NCI-H2196 treated with DMSO at 0.1 percent for 48 hours (cell line): ENCODE measurements around the gene MTCH2.

Experiments
- DNase-seq: peaks from one replicate; lab custom pipeline; 2025; ENCODE audit not compliant: unreplicated experiment; lab: John Stamatoyannopoulos, UW

Gene MTCH2

DNA sequence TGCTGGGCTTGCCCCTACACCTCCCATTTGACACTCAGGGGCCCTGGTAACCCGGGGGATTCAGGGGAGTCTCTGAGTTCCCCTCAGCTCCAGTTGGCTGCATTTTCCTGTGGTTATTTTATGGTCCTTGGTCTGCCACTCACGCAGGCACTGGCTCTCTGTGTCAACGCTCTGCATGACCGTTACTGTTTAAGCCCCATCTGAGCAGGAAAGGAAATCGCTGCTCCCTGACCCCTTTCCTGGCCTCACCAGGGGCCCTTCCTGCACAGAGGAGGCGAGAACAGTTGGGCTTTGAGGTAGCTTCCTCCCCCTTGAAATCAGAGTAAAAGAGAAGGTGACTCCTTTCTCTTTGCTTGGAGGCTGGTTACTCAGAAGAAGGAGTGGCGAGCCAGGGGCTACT, 50.6 kb downstream of the MTCH2 start:
- no peak for DNase-seq

DNA sequence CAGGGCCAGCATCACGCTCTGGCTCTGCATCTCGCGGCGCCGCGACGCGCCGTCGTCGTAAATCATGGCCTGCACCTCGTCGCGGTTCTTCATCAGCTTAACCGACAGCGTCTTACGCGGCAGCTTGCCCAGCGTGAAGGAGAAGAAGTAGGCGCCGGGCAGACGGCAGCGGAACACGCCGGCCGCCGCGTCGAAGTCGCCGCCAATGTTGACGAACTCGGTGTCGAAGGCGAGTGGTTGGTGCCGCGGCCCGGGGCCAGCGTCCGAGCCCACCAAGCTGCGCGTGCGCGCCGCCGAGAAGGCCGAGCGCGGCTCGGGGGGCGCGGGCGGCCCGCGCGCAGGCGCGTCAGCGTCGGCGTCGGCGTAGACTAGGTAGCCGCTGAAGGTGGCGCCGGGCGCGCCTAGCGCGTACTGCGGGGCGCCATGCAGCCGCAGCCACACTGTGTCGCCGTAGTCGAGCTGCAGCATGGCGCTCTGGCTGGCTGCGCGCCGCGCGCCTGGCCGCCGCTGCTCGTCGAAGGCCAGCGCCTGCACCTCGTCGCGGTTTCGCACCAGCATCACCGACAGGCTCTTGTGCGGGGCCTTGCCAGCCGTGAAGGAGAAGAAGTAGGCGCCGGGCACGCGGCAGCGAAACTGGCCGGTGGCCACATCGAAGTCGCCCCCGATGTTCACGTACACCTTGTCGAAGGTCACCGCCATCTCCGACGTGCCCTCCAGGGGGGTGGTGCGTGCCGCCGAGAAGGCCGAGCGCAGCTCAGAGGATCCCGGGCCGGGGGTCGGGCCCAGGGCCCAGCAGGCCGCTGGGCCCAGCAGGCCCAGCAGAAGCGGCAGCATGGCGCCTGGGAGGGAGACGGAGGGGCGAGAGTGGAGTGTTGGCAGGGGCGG, 52.1 kb downstream of the MTCH2 start:
- no peak for DNase-seq

DNA sequence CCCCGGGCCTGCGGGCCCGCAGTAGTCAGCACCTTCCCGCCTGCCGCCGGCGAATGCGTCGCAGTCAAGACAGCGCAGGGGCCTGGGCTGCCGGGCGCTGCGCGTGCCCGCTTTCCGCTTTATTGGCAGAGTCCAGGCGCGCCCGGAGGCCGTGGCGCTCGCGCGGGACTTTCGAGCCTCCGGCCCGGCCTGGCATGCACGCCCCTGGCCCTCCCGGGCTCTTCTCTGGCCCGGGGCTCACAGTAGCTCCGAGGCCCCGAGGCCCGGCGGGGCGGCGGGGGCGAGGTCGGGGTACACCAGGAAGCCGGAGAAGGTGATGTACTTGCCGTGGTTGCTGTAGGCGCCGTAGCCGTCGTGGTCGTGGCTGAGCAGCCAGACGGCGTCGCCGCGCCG, 52.8 kb downstream of the MTCH2 start:
- no peak for DNase-seq

DNA sequence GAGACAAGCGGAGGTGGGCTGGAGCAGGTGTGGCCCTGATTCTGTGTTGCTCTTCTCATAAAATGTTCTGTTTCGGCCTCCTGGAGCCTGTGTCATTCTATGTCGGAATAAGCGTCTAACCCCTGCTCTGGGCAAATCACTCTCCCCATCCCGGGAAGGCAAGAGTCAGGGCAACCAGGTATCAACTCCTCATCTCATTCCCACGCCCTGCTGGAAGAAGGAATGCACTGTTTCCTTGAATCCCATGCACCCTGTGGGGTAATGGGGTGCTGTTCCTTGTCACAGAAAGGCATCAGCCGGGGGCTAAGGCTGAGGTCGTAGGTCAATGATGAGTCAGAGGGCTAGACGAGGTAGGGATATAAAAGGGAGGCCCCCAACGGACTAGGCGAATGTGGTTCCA, 53.2 kb downstream of the MTCH2 start:
- no peak for DNase-seq

DNA sequence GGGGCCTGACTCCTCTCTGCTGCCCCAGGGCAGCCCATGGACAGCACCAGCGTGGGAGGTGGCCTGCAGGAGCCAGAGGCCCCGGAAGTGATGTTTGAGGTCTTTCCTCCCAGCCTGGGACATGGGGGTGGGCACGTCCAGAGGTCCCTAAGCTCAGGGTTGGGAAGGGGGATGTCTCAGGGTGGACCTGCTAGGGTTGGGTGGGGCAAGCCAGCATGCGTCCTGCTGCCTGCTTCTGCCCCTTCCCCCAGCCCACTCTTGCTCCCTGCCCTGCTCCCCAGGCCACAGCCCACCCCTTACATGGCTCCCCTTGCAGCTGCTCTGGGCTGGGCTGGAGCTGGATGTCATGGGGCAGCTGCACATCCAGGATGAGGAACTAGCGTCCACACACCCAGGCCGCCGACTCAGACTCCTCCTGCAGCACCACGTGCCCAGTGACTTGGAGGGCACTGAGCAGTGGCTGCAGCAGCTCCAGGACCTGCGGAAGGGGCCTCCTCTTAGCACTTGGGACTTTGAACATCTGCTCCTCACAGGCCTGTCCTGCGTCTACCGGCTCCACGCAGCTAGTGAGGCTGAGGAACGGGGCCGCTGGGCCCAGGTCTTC, 54.5 kb downstream of the MTCH2 start:
- DNase-seq = no peak

DNA sequence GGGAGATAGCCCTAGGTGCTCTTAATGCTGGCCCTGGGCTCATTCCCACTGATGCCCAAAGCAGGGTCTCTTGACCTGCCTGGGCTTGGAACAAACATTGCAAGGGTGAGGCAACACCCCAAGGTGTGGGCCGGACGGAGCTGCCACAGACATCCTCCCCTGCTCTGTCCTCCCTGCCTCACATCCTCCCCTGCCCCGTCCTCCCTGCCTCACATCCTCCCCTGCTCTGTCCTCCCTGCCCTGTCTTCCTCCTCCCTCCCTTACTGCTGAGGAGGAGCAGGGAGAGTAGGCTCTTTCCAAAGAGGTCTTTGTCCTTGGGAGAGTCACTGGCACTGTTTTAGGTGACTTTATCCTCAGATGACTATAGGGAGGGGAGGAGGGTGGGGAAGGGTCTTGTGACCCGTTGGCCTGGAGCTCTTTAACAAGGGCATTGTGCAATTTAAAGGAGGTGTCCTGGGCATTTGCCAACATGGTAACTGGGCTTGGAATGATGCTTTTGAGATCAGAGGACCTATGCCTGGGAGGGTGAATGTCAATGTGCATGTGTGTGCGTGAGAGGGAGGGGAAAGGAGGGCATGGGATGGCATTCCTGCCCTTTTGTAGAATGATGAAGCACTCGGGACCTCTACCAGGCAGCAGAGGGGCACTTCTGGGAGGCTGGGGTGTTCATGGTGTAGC, 55.2 kb downstream of the MTCH2 start:
- DNase-seq = no peak

DNA sequence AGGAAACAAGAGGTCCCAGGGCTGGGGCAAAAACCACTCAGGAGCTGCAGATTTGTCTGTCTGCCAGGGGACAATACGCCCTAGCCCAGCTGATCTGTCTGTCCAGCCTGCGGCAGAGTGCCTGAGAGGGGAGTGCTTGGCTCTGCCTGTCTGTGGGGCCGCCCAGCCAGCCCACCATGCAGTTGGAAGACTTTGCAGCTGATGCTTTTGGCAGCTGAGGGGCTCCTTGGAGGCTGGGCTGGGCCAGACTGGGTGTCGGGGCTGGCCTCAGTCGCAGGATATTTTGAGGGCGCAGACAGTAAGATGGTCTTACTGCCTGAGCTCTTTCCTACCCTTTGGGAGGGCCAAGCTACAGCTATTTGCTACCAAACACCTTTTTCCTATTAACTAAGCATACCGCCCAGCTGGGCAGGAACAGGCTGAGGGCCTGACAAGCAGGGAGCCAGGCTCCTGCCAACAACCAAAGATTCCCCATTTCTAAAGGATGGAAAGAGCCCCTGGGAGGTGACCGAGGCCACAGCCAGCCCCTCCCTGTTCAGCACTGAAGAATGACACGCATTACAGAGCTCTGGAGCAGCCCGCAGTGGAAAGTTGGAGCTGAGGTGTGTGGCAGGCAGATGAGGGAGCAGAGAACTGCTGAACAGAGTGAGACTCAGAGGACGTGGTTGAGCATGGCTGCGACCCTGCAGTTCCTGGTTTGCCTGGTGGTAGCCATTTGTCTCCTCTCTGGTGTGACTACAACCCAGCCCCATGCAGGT, 56.1 kb downstream of the MTCH2 start, which contains the start of gene FAM180B:
Gene FAM180B, plus strand, starts transcription at position 581 of the 758 bp plus-strand sequence. Its CDS starts 91 bp downstream, at position 672.
- no peak for DNase-seq

DNA sequence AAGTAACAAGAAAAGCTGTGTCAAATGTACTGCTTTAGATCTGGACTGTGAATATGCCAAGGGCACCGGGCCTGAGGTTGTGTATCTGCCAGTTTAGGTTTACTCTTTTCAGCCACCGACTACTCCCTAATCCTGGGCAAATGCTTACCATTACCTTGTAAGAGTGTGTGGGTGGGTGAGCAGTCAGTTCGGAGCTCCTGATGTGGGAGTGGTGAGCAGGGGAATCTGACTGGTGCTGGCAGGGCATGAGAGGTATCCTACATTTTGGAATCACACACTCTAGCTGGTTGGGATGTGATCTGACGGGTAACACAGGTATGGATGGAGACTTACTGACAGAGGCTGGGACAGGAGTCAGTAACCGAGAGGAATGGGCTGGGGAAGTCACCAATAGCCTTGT, 58.5 kb downstream of the MTCH2 start:
- no peak for DNase-seq

DNA sequence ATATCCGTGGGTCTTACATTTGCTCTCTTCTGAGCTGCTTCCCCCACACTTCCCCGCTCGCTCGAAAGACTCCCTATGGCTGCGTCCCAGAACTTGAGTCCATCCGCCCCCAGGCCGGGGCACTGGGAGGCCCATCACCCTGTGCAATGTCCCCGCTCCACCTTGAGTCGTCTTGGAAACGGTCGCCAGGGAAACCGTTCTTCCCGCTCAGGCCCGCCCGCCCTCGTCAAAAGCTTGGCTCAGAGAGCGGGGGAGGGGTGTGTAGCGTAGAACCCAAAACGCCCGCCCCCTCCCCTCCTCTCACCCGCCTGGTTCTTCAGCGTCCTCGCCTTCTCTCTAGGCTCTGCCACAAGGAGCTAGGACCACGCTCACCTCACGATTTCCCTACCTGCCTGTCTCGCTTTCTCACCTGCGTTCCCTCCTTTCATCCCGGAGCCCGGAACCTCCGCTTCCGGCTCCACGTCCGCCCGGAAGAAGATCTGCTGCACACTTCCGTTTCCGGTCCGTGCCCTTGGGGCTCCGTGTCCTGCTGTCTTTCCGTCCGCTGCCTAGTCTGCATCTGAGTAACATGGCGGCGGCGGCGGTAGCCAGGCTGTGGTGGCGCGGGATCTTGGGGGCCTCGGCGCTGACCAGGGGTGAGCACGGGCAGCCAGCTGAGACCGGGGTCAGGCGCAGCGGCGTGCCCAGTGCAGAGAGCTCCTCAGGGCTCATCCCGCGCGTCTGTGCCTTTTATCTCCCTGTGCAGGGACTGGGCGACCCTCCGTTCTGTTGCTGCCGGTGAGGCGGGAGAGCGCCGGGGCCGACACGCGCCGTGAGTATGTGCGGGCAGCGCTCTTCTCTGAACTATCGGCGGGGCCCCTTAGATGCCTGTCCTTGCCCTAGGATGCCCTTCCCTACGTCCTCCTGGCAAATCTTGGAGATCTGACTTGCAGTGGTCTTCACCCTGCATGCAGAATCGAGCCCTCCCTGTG, 63.5 kb downstream of the MTCH2 start, which contains the start of the genes KBTBD4 and NDUFS3:
Gene KBTBD4, minus strand, starts transcription at position 447 of the 971 bp plus-strand sequence. Its CDS starts 19 bp downstream, at position 428.
Gene NDUFS3, plus strand, starts transcription at position 551 of the 971 bp plus-strand sequence. Its CDS starts 18 bp downstream, at position 569.
- DNase-seq = peak; percentile 83

DNA sequence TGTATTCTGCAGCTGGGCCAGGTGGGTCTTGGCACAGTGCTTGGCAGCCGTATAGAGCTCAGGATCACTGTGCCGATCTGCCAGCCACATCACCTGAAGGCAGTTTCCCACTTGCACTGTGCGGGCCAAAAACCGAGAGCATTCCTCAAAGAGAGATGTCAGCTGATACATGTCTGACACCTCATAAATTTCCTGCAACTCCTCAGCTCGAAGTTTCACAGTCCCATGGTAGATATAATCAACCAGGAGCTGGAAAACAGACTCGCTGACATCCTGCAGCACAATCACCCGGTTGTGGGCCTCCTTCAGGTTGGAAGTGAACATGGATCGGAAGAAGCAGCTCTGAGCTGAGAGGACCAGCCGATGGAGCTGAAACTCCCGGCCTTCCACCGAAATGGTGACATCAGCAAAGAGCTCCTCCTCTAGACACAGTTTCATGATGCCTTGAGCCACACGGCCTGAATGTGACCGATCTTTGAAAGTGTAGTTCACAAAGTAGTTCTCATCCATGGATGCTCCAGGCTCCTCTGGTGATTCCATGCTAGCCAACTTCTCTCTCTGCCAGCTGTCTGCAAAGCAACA, 64.8 kb downstream of the MTCH2 start:
- DNase-seq = no peak

DNA sequence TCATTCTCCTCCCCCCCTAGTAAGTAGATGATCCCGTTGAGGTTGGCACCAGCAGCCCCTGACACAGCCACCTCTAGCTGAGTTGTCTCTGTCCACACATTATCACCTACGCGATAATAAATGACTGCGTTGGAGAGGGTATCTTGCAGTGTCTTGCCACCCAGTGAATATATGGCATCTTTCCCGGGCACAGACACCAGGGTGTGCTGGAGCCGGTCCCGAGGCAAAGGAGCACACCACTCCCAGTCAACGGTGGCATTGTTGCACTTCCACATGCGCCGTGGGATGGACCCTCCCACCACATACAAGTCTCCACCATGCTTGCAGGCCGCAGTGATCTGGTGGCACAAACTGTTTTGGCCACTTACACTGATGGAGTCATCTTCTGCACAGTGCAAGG, 69.0 kb downstream of the MTCH2 start:
- no peak for DNase-seq

DNA sequence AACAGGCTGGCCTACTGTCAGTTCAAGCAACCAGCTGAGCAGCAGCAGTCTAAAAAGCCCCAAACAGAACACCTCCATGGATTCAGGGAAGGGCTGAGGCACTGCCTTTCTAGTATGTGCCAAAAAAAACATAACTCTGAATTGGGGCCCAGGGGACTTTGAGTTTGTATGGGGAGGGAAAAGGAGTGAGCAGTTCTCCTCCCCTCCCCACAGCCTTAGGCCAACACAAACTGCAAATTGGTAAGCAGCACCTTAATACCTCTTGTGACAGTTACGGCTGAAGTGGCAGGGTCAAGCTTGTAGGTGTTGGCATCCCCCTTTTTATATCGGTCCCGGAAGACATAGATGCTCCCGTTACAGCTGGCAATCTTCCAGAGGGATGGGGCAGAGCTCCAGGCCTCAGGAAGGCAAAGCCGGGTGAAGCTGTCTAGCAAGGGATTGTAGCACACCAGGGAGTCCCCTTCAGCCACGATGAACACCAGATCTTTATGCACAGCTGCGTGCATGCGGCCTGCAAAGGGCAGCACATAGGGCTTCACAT, 69.6 kb downstream of the MTCH2 start:
- no peak for DNase-seq

DNA sequence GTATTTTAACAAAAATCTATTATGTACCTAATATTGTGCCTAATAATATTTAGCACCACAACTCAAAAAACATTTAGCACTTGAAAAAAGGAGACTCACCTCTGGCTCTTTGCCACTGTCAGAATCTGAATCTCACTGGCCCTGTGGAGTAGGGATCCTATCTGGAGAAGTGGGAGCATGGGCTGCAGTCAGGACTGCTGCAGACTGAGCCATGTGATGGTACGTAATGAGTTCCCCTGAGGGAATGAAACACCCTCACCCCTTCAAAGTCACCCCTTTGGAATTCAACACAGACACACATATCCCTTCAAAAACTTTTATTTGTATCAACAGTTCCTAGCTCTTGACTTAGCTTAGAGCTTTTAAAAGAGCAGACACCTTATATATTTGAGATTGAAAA, 70.5 kb downstream of the MTCH2 start:
- no peak for DNase-seq

DNA sequence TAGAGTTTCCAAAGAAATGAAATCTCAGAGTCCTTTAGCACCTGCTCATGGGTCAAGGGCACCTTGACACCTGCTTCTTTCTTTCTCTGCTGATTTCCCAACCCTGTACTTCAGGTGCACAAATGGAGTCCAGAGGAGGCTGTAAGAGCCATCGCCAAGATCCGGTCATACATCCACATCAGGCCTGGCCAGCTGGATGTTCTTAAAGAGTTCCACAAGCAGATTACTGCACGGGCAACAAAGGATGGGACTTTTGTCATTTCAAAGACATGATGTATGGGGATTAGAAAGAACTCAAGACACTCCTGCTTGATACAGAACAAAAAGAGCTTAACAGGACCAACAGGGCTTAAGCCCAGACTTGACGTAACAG, 71.0 kb downstream of the MTCH2 start:
- no peak for DNase-seq

DNA sequence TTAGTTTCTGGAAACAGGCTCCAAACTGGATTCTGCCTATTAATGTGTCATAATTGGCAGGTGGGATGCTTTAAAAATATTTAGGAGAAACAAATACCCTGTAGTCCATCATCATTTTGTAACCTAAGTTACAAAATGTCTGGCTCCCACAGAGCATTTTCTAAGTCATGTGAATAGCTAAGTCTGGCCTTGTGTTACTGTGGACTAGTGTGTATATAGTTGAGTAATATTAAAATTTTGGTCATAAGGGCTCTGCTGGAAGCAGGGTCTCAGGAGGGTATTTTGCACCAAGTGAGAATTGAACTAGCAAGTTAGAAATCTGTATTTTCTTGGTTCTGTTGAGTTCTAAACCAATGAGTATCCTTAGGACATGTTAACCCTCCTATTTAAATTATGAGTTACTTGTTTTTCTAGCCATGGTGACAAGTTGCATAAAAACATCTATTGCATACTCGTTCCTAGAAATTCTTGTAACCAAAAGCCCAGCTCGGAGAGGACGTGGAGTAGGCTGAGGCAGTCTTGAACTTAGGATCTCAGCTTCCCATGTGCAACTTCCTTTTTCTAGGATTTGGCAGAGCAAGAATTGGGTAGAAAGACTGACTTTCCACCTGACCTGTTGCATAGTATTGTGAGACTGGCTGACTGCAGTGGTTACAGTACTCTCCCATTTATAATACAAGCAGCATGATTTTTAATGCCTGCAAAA, 71.6 kb downstream of the MTCH2 start:
- no peak for DNase-seq

DNA sequence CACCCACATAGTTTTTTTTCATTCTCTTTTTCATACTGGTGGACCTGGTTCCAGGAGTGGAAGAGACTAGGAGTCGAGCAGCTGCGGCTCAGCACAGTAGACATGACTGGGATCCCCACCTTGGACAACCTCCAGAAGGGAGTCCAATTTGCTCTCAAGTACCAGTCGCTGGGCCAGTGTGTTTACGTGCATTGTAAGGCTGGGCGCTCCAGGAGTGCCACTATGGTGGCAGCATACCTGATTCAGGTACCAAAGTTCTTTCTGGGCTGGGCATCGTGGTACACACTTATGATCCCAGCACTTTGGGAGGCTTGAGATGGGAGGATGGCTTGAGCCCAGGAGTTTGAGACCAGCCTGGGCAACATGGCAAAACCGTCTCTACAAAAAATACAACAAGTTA, 72.7 kb downstream of the MTCH2 start:
- no peak for DNase-seq
